ENCODE measurements around the gene SOCS7. TPM values are rescaled to one million over a fixed set of nuclear protein-coding genes. Genes with fewer than 3 reads are reported as not detected.
A peak's percentile ranks its signal among the peaks of the same experiment; 100 is the strongest.

Gene SOCS7
- polyA plus RNA-seq, 3 donors, result 17.4 to 19.8 (median 19.2) TPM

GRCh38 chr17:38450557-38451029 lies 98.9 kb downstream of the SOCS7 start:
- DNase-seq (ENCODE audit: extremely low read depth in 1 of 11, low read depth in 9 of 11, low spot score in 4 of 11), result no peak

GRCh38 chr17:38451030-38451839 lies 99.6 kb downstream of the SOCS7 start:
- DNase-seq (ENCODE audit: extremely low read depth in 1 of 11, low read depth in 9 of 11, low spot score in 4 of 11), result peak in 5 of 11 donors; percentile 50 to 87 (median 78)

- DNase-seq (ENCODE audit: extremely low read depth in 1 of 11, low read depth in 9 of 11, low spot score in 4 of 11), result peak in 4 of 11 donors; percentile 63 to 79 (median 72)
Observed at GRCh38 chr17:38451840-38452529, 100.3 kb downstream of the SOCS7 start.

GRCh38 chr17:38452719-38453118 lies 101.1 kb downstream of the SOCS7 start:
- DNase-seq (ENCODE audit: extremely low read depth in 1 of 11, low read depth in 9 of 11, low spot score in 4 of 11), result no peak

GRCh38 chr17:38453951-38454421 lies 102.3 kb downstream of the SOCS7 start:
- DNase-seq (ENCODE audit: extremely low read depth in 1 of 11, low read depth in 9 of 11, low spot score in 4 of 11), result no peak

- DNase-seq (ENCODE audit: extremely low read depth in 1 of 11, low read depth in 9 of 11, low spot score in 4 of 11), result no peak
Observed at GRCh38 chr17:38454532-38454931, 102.9 kb downstream of the SOCS7 start.

Other genes starting within 250 kb of the SOCS7 start
- gene TBC1D3E, start 223.9 kb upstream of the SOCS7 start, polyA plus RNA-seq (ENCODE audit: insufficient read length in 3 of 3), result not detected
- not detected for gene TBC1D3, start 159.3 kb upstream of the SOCS7 start, polyA plus RNA-seq (ENCODE audit: insufficient read length in 3 of 3)
- 10 to 100 TPM; 54.3 to 72.7 (median 61.9) TPM for gene MRPL45, start 54.7 kb upstream of the SOCS7 start, polyA plus RNA-seq (ENCODE audit: insufficient read length in 3 of 3)
- gene GPR179, start 7.9 kb upstream of the SOCS7 start, polyA plus RNA-seq (ENCODE audit: insufficient read length in 3 of 3), result under 1 TPM; 0.06 to 0.44 (median 0.19) TPM
- 10 to 100 TPM; 51.3 to 60.8 (median 53.2) TPM for gene ARHGAP23, start 76.6 kb downstream of the SOCS7 start, polyA plus RNA-seq (ENCODE audit: insufficient read length in 3 of 3)

Data from renal cortex interstitium (tissue), 11 donors.